ENCODE data around the gene LRRC57. TPM values are rescaled to one million over a fixed set of nuclear protein-coding genes. Genes with fewer than 3 reads are reported as not detected.

LRRC57 gene
- total and polyA plus RNA-seq, 2 of the 13 experiments (the other 11 are each of a cell fraction or from before 2014, with no cell fraction given): 5.8 to 14.8 TPM

DNA sequence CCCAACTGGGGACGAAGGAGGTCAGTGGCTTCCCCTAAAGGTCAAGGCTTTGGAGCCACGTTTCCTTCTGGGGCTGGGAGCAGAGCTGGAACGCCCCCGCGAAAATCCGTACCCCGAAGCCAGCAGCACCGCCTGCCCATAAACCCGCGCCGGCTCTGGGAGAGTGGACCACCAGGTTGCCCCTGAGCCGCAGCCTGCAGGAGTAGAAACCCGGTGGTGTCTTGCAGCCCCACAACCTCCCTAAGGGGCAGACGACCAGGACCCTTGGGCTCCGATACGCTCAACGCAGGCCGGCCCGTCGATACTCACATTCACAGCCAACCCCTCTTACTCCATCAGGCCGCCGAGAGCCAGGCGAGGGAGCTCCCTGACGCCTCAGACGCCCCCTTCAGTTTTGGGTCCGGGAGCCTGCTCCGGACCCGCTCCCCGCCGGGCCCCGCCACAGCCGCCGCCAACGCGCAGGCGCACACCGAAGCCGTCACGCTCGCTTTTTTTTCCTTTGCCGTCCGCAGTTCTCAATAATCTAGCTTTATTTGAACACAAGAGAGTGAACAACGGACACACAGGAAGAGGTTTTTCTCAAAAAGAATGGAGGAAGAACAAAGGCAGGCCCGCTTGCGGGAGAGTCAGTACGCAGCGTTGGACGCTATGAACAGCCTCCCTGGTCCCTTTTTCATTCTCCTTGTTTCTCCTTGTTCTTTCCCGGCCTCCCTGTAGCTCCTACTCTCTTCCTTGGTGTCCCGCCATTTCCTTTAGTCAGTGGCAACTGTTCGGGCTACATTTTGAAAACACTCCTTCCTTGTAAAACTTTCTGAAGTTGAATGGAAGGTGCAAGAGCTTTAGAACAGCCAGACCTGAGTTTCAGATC lies 57.7 kb downstream of the LRRC57 start, which contains the start of gene ZNF106:
TSS of gene ZNF106 (minus strand) at position 471 of the 868 bp plus-strand sequence. CDS start 18,852 bp downstream, outside the sequence.
- peak; percentile 69 for ATAC-seq
- H2AFZ ChIP-seq (ENCODE audit: low read length): peak within 1 kb of the TSS; percentile 89
- POLR2A ChIA-PET: interaction anchor here (0.7 to 1.9 kb wide), 8 partner anchors 9 to 518 kb away, joined by 3 to 10 read pairs (median 5); partner anchors contain the start of genes GANC, HAUS2, LRRC57 and STARD9
- H3K36me3 ChIP-seq (replicated peaks in 1 of 2; ENCODE audit: control insufficient read depth in 1 of 2, insufficient read depth in 2 of 2, low read length in 2 of 2): no peaks in the 10 kb centered on the region
- CTCF ChIA-PET (ENCODE audit: low intra/inter-chr PET ratio, low total read pairs): no interaction called here
- in situ Hi-C loops (cut with HindIII; ENCODE audit: extremely low pct_ligation_motif_present, low pct_unique_long_range_greater_than_20kb) (no loop called here), intact Hi-C loops (cut with micrococcal nuclease; ENCODE audit: unreplicated experiment) (loop anchor here (2.0 to 5.0 kb wide), 2 partner anchors 58 to 161 kb away; partner anchors contain the start of genes HAUS2 and LRRC57)
- FAIRE-seq: peak; percentile 76
- H3K4me1 ChIP-seq (ENCODE audit: insufficient read depth, low read length): peaks cover 53% of the 10 kb centered on the region
- BruUV-seq (replicated peaks): no TSS peak
- H4K20me1 ChIP-seq (ENCODE audit: insufficient read depth, low read length): no peaks in the 10 kb centered on the region
- H3K9me3 ChIP-seq (ENCODE audit: low read length): no peaks in the 10 kb centered on the region
- no peaks in the 10 kb centered on the region; a peak in 1 of 5 replicates for H3K27me3 ChIP-seq (ENCODE audit: control insufficient read depth in 1 of 2, insufficient read depth in 2 of 2, low read length in 2 of 2)
- H3K9ac ChIP-seq (ENCODE audit: insufficient read depth, low read depth, low read length): peak within 1 kb of the TSS; percentile 98
- H3K79me2 ChIP-seq (ENCODE audit: insufficient read depth, low read length): peaks cover 36% of the 10 kb centered on the region
- H3K4me2 ChIP-seq (ENCODE audit: low read depth, low read length): peak within 1 kb of the TSS; percentile 86
- peak within 1 kb of the TSS; percentile 94 for H3K27ac ChIP-seq (ENCODE audit: extremely low read length, insufficient read depth, low read length)
- peak within 1 kb of the TSS; percentile 91 to 95 (median 94) for H3K4me3 ChIP-seq (replicated peaks in 1 of 3; ENCODE audit: insufficient read depth in 1 of 3, low read depth in 2 of 3, low read length in 3 of 3)
- DNase-seq (ENCODE audit: low spot score): peak; percentile 91
- WGBS (ENCODE audit: low lambda C conversion rate): 1% methylated on average over 24 of the region's 51 CpGs
- peak; percentile 87 for TF ChIP-seq POGZ (CRISPR knock-in tag; IDR thresholded peaks at IDR 0.05)
- TF ChIP-seq RAD51 (IDR thresholded peaks at IDR 0.05; ENCODE audit: borderline replicate concordance): no peak
- peak; percentile 38; the same call in 1 of the 2 replicates for TF ChIP-seq ZBTB34 (CRISPR knock-in tag; IDR thresholded peaks at IDR 0.05)
- no peak for TF ChIP-seq ZNF616 (CRISPR knock-in tag; IDR thresholded peaks at IDR 0.05; ENCODE audit: low read depth)
- peak; percentile 50 for TF ChIP-seq ZBED4 (CRISPR knock-in tag; IDR thresholded peaks at IDR 0.05; ENCODE audit: borderline replicate concordance)
- TF ChIP-seq, protein P1, sequence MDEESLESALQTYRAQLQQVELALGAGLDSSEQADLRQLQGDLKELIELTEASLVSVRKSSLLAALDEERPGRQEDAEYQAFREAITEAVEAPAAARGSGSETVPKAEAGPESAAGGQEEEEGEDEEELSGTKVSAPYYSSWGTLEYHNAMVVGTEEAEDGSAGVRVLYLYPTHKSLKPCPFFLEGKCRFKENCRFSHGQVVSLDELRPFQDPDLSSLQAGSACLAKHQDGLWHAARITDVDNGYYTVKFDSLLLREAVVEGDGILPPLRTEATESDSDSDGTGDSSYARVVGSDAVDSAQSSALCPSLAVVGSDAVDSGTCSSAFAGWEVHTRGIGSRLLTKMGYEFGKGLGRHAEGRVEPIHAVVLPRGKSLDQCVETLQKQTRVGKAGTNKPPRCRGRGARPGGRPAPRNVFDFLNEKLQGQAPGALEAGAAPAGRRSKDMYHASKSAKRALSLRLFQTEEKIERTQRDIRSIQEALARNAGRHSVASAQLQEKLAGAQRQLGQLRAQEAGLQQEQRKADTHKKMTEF (CRISPR knock-in tag; IDR thresholded peaks at IDR 0.05): peak; percentile 85
- TF ChIP-seq TEAD2 (CRISPR knock-in tag; IDR thresholded peaks at IDR 0.05): no peak
- TF ChIP-seq ETV5 (CRISPR knock-in tag; IDR thresholded peaks at IDR 0.05; ENCODE audit: borderline replicate concordance): peak; percentile 78
- peak; percentile 85 for TF ChIP-seq MIXL1 (CRISPR knock-in tag; IDR thresholded peaks at IDR 0.05)
- no peak for TF ChIP-seq TGIF2 (CRISPR knock-in tag; IDR thresholded peaks at IDR 0.05)
- TF ChIP-seq TAF1 (CRISPR knock-in tag; IDR thresholded peaks at IDR 0.05): peak; percentile 91
- no peak for TF ChIP-seq ZNF292 (CRISPR knock-in tag; IDR thresholded peaks at IDR 0.05; ENCODE audit: borderline replicate concordance, low read depth)

Data from HepG2 (cell line).